Lower leg skin (tissue), 3 donors: Measurements from ENCODE around the gene IL24.

ENCODE experiments used
- CTCF ChIP-seq, 3 donors: fragments of 450-650 bp; IDR thresholded peaks; one replicate each; pipeline ENCODE4 v1.5.1; 2016; ENCODE audit warnings: antibody characterized with exemption in 3 of 3, mild to moderate bottlenecking in 3 of 3, moderate library complexity in 2 of 3
- POLR2A ChIP-seq, 2 donors: fragments of 450-650 bp; IDR thresholded peaks; one replicate each; pipeline ENCODE4 v1.6.1; 2016 to 2017; ENCODE audit warnings: antibody characterized with exemption in 2 of 2, mild to moderate bottlenecking in 1 of 2, moderate library complexity in 1 of 2

GRCh38 chr1:206886831-206887230 is 10.4 kb upstream of the IL24 start:
- TF ChIP-seq CTCF (IDR thresholded peaks at IDR 0.05) (no peak), POLR2A (IDR thresholded peaks at IDR 0.05) (no peak)
